ENCODE measurements around the gene LRWD1.

- TF ChIP-seq CTCF (IDR thresholded peaks at IDR 0.05), result no peak
- no peak for TF ChIP-seq POLR2A (IDR thresholded peaks at IDR 0.05)
These were observed 15.6 kb upstream of the LRWD1 start for GRCh38 chr7:102449136-102449535.
